Measurements from ENCODE around the gene FAM131A. TPM values are rescaled to one million over a fixed set of nuclear protein-coding genes. Genes with fewer than 3 reads are reported as not detected.

The FAM131A gene
- total RNA-seq, 6 experiments from 2014 or later, result 2.4 to 6.5 (median 3.1) TPM

GRCh38 chr3:184333700-184334099 is 3.7 kb upstream of the FAM131A start:
- DNase-seq (no peak), ATAC-seq (no peak)
- Histone ChIP-seq H3K9me3 (no peaks in the 10 kb centered on the region), H3K36me3 (peaks cover 23 to 65% (median 47%) of the 10 kb centered on the region in 4 donors), H3K27me3 (no peaks in the 10 kb centered on the region), H3K4me3 (no peak overlapping the region), H3K4me1 (peaks cover 0 to 6% (median 0%) of the 10 kb centered on the region in 4 donors), H3K27ac (no peak overlapping the region)
- 50% methylated on average over 1 of the region's 3 CpGs for WGBS (ENCODE audit: insufficient coverage, low coverage, low lambda C conversion rate, missing lambda C conversion rate)
- intact Hi-C loops (cut with DNase I), result no loop called here
- TF ChIP-seq CTCF (IDR thresholded peaks at IDR 0.05), result no peak
- no peak for TF ChIP-seq POLR2A (IDR thresholded peaks at IDR 0.05)

GRCh38 chr3:184334470-184335158 is 2.8 kb upstream of the FAM131A start:
- H3K4me1 ChIP-seq, result peaks cover 0 to 6% (median 0%) of the 10 kb centered on the region in 4 donors
- 80% methylated on average over 1 of the region's 15 CpGs for WGBS (ENCODE audit: insufficient coverage, low coverage, low lambda C conversion rate, missing lambda C conversion rate)
- no peak overlapping the region for H3K4me3 ChIP-seq
- H3K27ac ChIP-seq, result peak overlapping the region in 2 of 3 donors; percentile 75 to 91
- DNase-seq, result no peak
- no peaks in the 10 kb centered on the region for H3K27me3 ChIP-seq
- intact Hi-C loops (cut with DNase I), result no loop called here
- TF ChIP-seq CTCF (IDR thresholded peaks at IDR 0.05) (no peak), POLR2A (IDR thresholded peaks at IDR 0.05) (no peak)
- peaks cover 18 to 56% (median 39%) of the 10 kb centered on the region in 4 donors for H3K36me3 ChIP-seq
- no peaks in the 10 kb centered on the region for H3K9me3 ChIP-seq
- ATAC-seq, result peak in 1 of 4 donors; percentile 1

- intact Hi-C loops (cut with DNase I), result no loop called here
- peak overlapping the region; percentile 70 to 91 (median 75) for H3K27ac ChIP-seq
- peak overlapping the region in 2 of 3 donors; percentile 65 to 68 for H3K4me3 ChIP-seq
- no peak for DNase-seq
- H3K9me3 ChIP-seq, result no peaks in the 10 kb centered on the region
- 36% methylated on average over 3 of the region's 4 CpGs for WGBS (ENCODE audit: insufficient coverage, low coverage, low lambda C conversion rate, missing lambda C conversion rate)
- TF ChIP-seq POLR2A (IDR thresholded peaks at IDR 0.05), result no peak
- peaks cover 12 to 49% (median 33%) of the 10 kb centered on the region in 4 donors for H3K36me3 ChIP-seq
- peaks cover 0 to 6% (median 0%) of the 10 kb centered on the region in 4 donors for H3K4me1 ChIP-seq
- peak; percentile 8 to 24 (median 10) for ATAC-seq
- H3K27me3 ChIP-seq, result no peaks in the 10 kb centered on the region
These were observed 2.1 kb upstream of the FAM131A start for GRCh38 chr3:184335291-184335660.

- 3% methylated on average over 11 of the region's 77 CpGs for WGBS (ENCODE audit: insufficient coverage, low coverage, low lambda C conversion rate, missing lambda C conversion rate)
- ATAC-seq, result peak; percentile 79 to 93 (median 82)
These were observed 1.5 kb upstream of the FAM131A start for GRCh38 chr3:184335661-184336546.

More at GRCh38 chr3:184335661-184336546, 1.5 kb upstream of the FAM131A start:
- intact Hi-C loops (cut with DNase I), result no loop called here
- H3K4me1 ChIP-seq, result peaks cover 0 to 6% (median 0%) of the 10 kb centered on the region in 4 donors
- no peaks in the 10 kb centered on the region for H3K9me3 ChIP-seq
- TF ChIP-seq CTCF (IDR thresholded peaks at IDR 0.05), result no peak
- peak; percentile 69 for TF ChIP-seq POLR2A (IDR thresholded peaks at IDR 0.05)
- peak; percentile 90 to 93 (median 92) for DNase-seq
- H3K4me3 ChIP-seq, result peak overlapping the region; percentile 65 to 69 (median 68)
- H3K27ac ChIP-seq, result peak overlapping the region; percentile 70 to 91 (median 75)
- H3K27me3 ChIP-seq, result no peaks in the 10 kb centered on the region
- H3K36me3 ChIP-seq, result peaks cover 11 to 43% (median 29%) of the 10 kb centered on the region in 4 donors

Measured in right lobe of liver (tissue), 6 donors.